ENCODE measurements around the gene TIAM1. TPM values are rescaled to one million over a fixed set of nuclear protein-coding genes. Genes with fewer than 3 reads are reported as not detected.

The TIAM1 gene
- total and polyA plus RNA-seq, 9 donors = 3.6 to 26.7 (median 7.1) TPM

DNA sequence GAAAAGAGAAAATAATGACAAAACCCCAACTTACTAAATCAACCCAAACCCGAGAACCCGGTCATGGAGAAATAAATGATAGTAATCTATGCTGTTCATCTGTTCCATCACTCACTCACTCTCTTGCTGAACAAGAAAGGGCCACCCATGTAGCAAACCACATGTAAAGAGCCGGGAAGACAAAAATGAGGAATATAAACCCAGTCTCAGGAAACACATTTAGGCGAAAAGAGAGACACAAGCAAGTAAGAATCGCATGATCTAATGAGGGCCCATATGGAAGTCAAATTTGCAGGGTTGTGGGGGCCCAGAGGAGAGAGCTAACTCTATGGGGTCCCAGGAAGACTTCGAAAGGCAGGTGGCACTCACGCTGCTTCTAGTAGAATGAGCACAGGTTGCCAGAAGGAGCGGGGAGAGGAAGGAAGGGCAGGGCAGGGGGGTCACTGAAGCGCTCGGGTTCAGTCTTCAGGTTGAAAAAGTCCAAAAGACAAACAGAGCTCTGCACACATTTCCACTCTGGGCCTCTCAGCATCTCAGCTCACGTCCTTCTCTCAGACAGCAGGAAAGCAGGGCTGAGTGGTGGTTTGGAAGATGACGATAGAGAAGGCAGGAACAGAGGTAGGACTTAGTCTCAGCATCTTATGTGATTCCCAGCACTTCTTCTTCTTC lies 162.8 kb downstream of the TIAM1 start:
- H3K36me3 ChIP-seq = no peaks in the 10 kb centered on the region
- H3K4me1 ChIP-seq (ENCODE audit: insufficient read depth) = no peaks in the 10 kb centered on the region
- H3K27ac ChIP-seq = no peak overlapping the region
- no peak for DNase-seq
- TF ChIP-seq CTCF (IDR thresholded peaks at IDR 0.05) = no peak
- no peak for TF ChIP-seq EP300 (IDR thresholded peaks at IDR 0.05)
- TF ChIP-seq POLR2A (IDR thresholded peaks at IDR 0.05) = no peak
- no peak overlapping the region for H3K4me3 ChIP-seq
- no peaks in the 10 kb centered on the region for H3K27me3 ChIP-seq
- 91 to 93% (median 93%) methylated on average over 12 of the region's 12 CpGs for WGBS, 3 donors
- H3K9me3 ChIP-seq = no peaks in the 10 kb centered on the region
- intact Hi-C loops (cut with DNase I) = no loop called here

DNA sequence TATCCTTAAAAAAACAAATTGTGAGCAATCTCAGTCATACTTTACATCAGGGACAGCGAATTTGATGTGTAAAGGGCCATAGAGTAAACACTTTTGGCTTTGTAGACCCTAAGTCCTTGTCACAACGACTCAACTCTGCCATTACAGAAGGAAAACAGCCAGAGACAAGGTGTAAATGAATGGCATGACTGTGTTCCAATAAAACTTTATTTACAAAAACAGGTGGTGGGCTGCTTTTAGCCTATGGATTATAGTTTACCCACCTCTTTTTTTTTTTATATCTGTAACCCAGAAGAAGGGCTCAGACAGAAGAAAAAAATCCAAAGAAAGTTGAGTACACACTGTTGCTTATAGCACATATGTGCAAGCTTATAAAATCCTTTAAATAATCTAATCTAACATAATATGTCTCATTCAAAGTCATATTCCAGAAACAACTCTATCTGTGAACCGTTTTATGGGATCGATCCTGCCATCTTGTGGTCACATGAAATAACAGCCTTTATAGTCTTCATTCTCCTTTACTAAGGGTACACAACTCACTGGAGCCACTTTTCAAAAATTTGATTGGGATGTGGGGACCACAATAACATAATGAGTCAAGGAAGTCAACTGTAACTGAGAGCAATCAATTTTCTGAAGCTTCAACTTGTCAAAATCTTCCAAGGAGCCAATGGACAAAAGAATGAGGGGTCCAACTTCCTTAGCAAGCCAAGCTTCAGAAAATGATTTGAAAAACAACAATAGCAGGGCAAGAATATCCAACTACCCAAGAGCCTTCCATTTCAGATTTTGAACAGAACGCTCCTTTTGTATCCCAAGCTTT lies 163.6 kb downstream of the TIAM1 start:
- TF ChIP-seq CTCF (IDR thresholded peaks at IDR 0.05) (no peak), POLR2A (IDR thresholded peaks at IDR 0.05) (no peak), EP300 (IDR thresholded peaks at IDR 0.05) (no peak)
- WGBS, 3 donors = 52 to 57% (median 57%) methylated on average over 5 of the region's 5 CpGs
- intact Hi-C loops (cut with DNase I) = no loop called here
- Histone ChIP-seq H3K4me1 (ENCODE audit: insufficient read depth) (no peaks in the 10 kb centered on the region), H3K9me3 (no peaks in the 10 kb centered on the region), H3K27ac (no peak overlapping the region), H3K27me3 (no peaks in the 10 kb centered on the region), H3K4me3 (no peak overlapping the region), H3K36me3 (no peaks in the 10 kb centered on the region)
- no peak for DNase-seq

GRCh38 chr21:31176725-31177124 lies 167.3 kb downstream of the TIAM1 start:
- no peaks in the 10 kb centered on the region for H3K4me1 ChIP-seq (ENCODE audit: insufficient read depth)
- no peaks in the 10 kb centered on the region for H3K9me3 ChIP-seq
- DNase-seq = no peak
- TF ChIP-seq EP300 (IDR thresholded peaks at IDR 0.05) (no peak), POLR2A (IDR thresholded peaks at IDR 0.05) (no peak), CTCF (IDR thresholded peaks at IDR 0.05) (no peak)
- 87 to 92% (median 88%) methylated on average over 4 of the region's 4 CpGs for WGBS, 3 donors
- H3K36me3 ChIP-seq = no peaks in the 10 kb centered on the region
- H3K27ac ChIP-seq = no peak overlapping the region
- H3K27me3 ChIP-seq = no peaks in the 10 kb centered on the region
- H3K4me3 ChIP-seq = no peak overlapping the region
- intact Hi-C loops (cut with DNase I) = no loop called here

DNA sequence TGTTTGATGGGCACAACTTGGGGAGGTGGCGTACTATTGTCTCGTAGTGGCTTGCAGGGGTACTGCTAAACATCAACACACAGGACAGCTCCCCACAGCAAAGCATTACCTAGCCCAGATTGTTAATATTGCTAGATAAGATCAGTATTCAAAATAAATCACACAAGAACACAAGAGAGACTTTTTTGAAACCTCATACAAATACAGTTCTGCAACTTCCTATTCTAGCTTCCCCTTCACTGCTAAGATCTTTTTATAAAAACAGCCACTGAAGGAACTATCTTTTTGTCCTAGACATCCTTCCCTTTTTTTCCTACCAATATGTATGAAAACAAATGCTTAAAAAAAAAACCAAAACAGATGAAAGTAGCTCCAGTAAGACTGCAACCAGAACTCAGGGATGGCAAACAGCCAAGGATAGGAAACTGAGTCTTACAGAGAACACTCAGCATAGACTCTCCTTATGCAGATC lies 167.9 kb downstream of the TIAM1 start:
- TF ChIP-seq POLR2A (IDR thresholded peaks at IDR 0.05) (no peak), CTCF (IDR thresholded peaks at IDR 0.05) (no peak), EP300 (IDR thresholded peaks at IDR 0.05) (no peak)
- intact Hi-C loops (cut with DNase I) = no loop called here
- WGBS, 3 donors = 81 to 92% (median 81%) methylated on average over 2 of the region's 2 CpGs
- DNase-seq = no peak
- Histone ChIP-seq H3K36me3 (no peaks in the 10 kb centered on the region), H3K9me3 (no peaks in the 10 kb centered on the region), H3K27me3 (no peaks in the 10 kb centered on the region), H3K4me1 (ENCODE audit: insufficient read depth) (no peaks in the 10 kb centered on the region), H3K4me3 (no peak overlapping the region), H3K27ac (no peak overlapping the region)
